Vagina (tissue), 2 donors: ENCODE results near the gene NUDCD3.

Experiments
- CTCF ChIP-seq, 3 experiments: fragments of 450-650 bp in 2 of 3; fragments of 200-600 bp in 1 of 3; sonication (generic) in 1 of 3; IDR thresholded peaks; one replicate each; pipeline ENCODE4 v1.5.1; 2017 to 2019; ENCODE audit warnings: antibody characterized with exemption in 3 of 3, mild to moderate bottlenecking in 2 of 3, moderate library complexity in 2 of 3
- POLR2A ChIP-seq, 2 donors: fragments of 450-650 bp; IDR thresholded peaks; one replicate each; pipeline ENCODE4 v1.6.1; 2017; ENCODE audit warnings: antibody characterized with exemption in 2 of 2, mild to moderate bottlenecking in 2 of 2, moderate library complexity in 2 of 2
- POLR2AphosphoS5 ChIP-seq, 2 donors: sonication (generic); formaldehyde crosslinking; IDR thresholded peaks; one replicate each; pipeline ENCODE4 v1.9.0; 2017; ENCODE audit warnings: antibody characterized with exemption in 2 of 2, mild to moderate bottlenecking in 2 of 2, low read depth in 1 of 2; ENCODE audit not compliant: insufficient read depth in 1 of 2

- no peak for TF ChIP-seq CTCF (IDR thresholded peaks at IDR 0.05)
- TF ChIP-seq POLR2A (IDR thresholded peaks at IDR 0.05), result no peak
- no peak for TF ChIP-seq POLR2AphosphoS5 (IDR thresholded peaks at IDR 0.05; ENCODE audit: insufficient read depth in 1 of 2, low read depth in 1 of 2)
These were observed 73.5 kb downstream of the NUDCD3 start for GRCh38 chr7:44416941-44417340.
